Occipital lobe (tissue), 2 donors: ENCODE data around the gene ERBB2. TPM values are rescaled to one million over a fixed set of nuclear protein-coding genes. Genes with fewer than 3 reads are reported as not detected.
"Not testable (repeated sequence)": the region's sequence is repeated elsewhere in the genome, so short reads cannot be mapped to it uniquely, and the experiment has no call there.

Source experiments
- DNase-seq: peaks from one replicate; lab custom pipeline; 2025; lab: John Stamatoyannopoulos, UW
- total RNA-seq: library from RNA; depleted of rRNA; stranded (reverse); fragments of >200 nt; gene quantifications from one replicate; pipeline ENCODE4 v1.2.3, GENCODE V29; 2014

The ERBB2 gene
- total RNA-seq, 1 donor from 2014 or later: 10.1 TPM

GRCh38 chr17:39742856-39743436 lies 43.1 kb downstream of the ERBB2 start:
- no peak for DNase-seq

GRCh38 chr17:39744075-39744835 lies 44.4 kb downstream of the ERBB2 start:
- DNase-seq: no peak

- DNase-seq: no peak
These were observed 45.0 kb downstream of the ERBB2 start for GRCh38 chr17:39744836-39745215.

- no peak for DNase-seq
These were observed 45.7 kb downstream of the ERBB2 start for GRCh38 chr17:39745335-39746144.

- DNase-seq: no peak
These were observed 46.2 kb downstream of the ERBB2 start for GRCh38 chr17:39746145-39746461.

- no peak for DNase-seq
These were observed 47.9 kb downstream of the ERBB2 start for GRCh38 chr17:39747745-39748144.

- DNase-seq: not testable (repeated sequence)
These were observed 48.7 kb downstream of the ERBB2 start for GRCh38 chr17:39748444-39749034.

GRCh38 chr17:39750131-39751015 lies 50.5 kb downstream of the ERBB2 start:
- no peak for DNase-seq

GRCh38 chr17:39751016-39751543 lies 51.2 kb downstream of the ERBB2 start:
- DNase-seq: no peak

GRCh38 chr17:39751637-39752036 lies 51.8 kb downstream of the ERBB2 start:
- no peak for DNase-seq

- no peak for DNase-seq
These were observed 52.5 kb downstream of the ERBB2 start for GRCh38 chr17:39752241-39752881.

GRCh38 chr17:39753514-39754160 lies 53.8 kb downstream of the ERBB2 start:
- DNase-seq: no peak

- peak; percentile 77 for DNase-seq
These were observed 54.5 kb downstream of the ERBB2 start for GRCh38 chr17:39754161-39754957.

- DNase-seq: no peak
These were observed 55.2 kb downstream of the ERBB2 start for GRCh38 chr17:39754958-39755553.

- DNase-seq: no peak
These were observed 55.9 kb downstream of the ERBB2 start for GRCh38 chr17:39755554-39756379.

- no peak for DNase-seq
These were observed 56.7 kb downstream of the ERBB2 start for GRCh38 chr17:39756380-39757079.

- DNase-seq: no peak
These were observed 57.4 kb downstream of the ERBB2 start for GRCh38 chr17:39757176-39757662.
